OCI-LY1 (cell line): ENCODE measurements around the gene KRTAP10-4.

Experiments used
- EZH2 ChIP-seq: fragments of 200-600 bp; sonication (generic), shearing (Covaris generic); IDR thresholded peaks from 2 replicates; pipeline ENCODE4 v1.8.0; 2017; ENCODE audit warnings: borderline replicate concordance, mixed run types, mild to moderate bottlenecking, antibody characterized with exemption, low read length, moderate library complexity, mixed read lengths
- TF ChIP-seq, protein P1 (sequence below): fragments of 200-600 bp; sonication (generic), shearing (Covaris generic); IDR thresholded peaks from 2 replicates; pipeline ENCODE4 v1.5.1; 2017; ENCODE audit warnings: mild to moderate bottlenecking, antibody characterized with exemption, low read length, moderate library complexity, mixed read lengths

- TF ChIP-seq, protein P1, sequence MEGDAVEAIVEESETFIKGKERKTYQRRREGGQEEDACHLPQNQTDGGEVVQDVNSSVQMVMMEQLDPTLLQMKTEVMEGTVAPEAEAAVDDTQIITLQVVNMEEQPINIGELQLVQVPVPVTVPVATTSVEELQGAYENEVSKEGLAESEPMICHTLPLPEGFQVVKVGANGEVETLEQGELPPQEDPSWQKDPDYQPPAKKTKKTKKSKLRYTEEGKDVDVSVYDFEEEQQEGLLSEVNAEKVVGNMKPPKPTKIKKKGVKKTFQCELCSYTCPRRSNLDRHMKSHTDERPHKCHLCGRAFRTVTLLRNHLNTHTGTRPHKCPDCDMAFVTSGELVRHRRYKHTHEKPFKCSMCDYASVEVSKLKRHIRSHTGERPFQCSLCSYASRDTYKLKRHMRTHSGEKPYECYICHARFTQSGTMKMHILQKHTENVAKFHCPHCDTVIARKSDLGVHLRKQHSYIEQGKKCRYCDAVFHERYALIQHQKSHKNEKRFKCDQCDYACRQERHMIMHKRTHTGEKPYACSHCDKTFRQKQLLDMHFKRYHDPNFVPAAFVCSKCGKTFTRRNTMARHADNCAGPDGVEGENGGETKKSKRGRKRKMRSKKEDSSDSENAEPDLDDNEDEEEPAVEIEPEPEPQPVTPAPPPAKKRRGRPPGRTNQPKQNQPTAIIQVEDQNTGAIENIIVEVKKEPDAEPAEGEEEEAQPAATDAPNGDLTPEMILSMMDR, result no peak
- TF ChIP-seq EZH2, result no peak
These were observed 20.8 kb upstream of the KRTAP10-4 start for GRCh38 chr21:44552681-44553080.
